HL-60/S4 treated with phorbol 12-myristate 13-acetate at 8.2 ng/mL for 4 days and 3 days (cell line): ENCODE data around the gene PCED1B.

Source experiments
- in situ Hi-C: fragments of 300-500 bp; cut with MboI; formaldehyde crosslinking; loops from 2 replicates; pipeline ENCODE4 v1.15.0; 2022; ENCODE audit warnings: low sequenced_read_pairs

The PCED1B gene

GRCh38 chr12:47224563-47225133, 145.2 kb downstream of the PCED1B start:
- in situ Hi-C loops = no loop called here

GRCh38 chr12:47225356-47225755, 145.9 kb downstream of the PCED1B start:
- in situ Hi-C loops = no loop called here

- in situ Hi-C loops = no loop called here
Observed at GRCh38 chr12:47226199-47226598, 146.8 kb downstream of the PCED1B start.

- in situ Hi-C loops = no loop called here
Observed at GRCh38 chr12:47228802-47229201, 149.4 kb downstream of the PCED1B start.

GRCh38 chr12:47231456-47231855, 152.0 kb downstream of the PCED1B start:
- in situ Hi-C loops = no loop called here

GRCh38 chr12:47234576-47235141, 155.2 kb downstream of the PCED1B start:
- in situ Hi-C loops = no loop called here

- in situ Hi-C loops = no loop called here
Observed at GRCh38 chr12:47235258-47236040, 156.0 kb downstream of the PCED1B start.

- in situ Hi-C loops = no loop called here
Observed at GRCh38 chr12:47236109-47236714, 156.8 kb downstream of the PCED1B start.

GRCh38 chr12:47237751-47238211, 158.4 kb downstream of the PCED1B start:
- in situ Hi-C loops = no loop called here

- in situ Hi-C loops = no loop called here
Observed at GRCh38 chr12:47238669-47239114, 159.3 kb downstream of the PCED1B start.

GRCh38 chr12:47242426-47242825, 163.0 kb downstream of the PCED1B start:
- in situ Hi-C loops = no loop called here

- in situ Hi-C loops = no loop called here
Observed at GRCh38 chr12:47244835-47245234, 165.4 kb downstream of the PCED1B start.

GRCh38 chr12:47245623-47246022, 166.2 kb downstream of the PCED1B start:
- in situ Hi-C loops = no loop called here

GRCh38 chr12:47247418-47247817, 168.0 kb downstream of the PCED1B start:
- in situ Hi-C loops = no loop called here

GRCh38 chr12:47249082-47249481, 169.7 kb downstream of the PCED1B start:
- in situ Hi-C loops = no loop called here

GRCh38 chr12:47249719-47250357, 170.4 kb downstream of the PCED1B start:
- in situ Hi-C loops = no loop called here

GRCh38 chr12:47251919-47252318, 172.5 kb downstream of the PCED1B start:
- in situ Hi-C loops = no loop called here

- in situ Hi-C loops = no loop called here
Observed at GRCh38 chr12:47264951-47265350, 185.5 kb downstream of the PCED1B start.

- in situ Hi-C loops = no loop called here
Observed at GRCh38 chr12:47265391-47265790, 186.0 kb downstream of the PCED1B start.

- in situ Hi-C loops = no loop called here
Observed at GRCh38 chr12:47267571-47267970, 188.2 kb downstream of the PCED1B start.
